ENCODE data around the gene ACOXL. TPM values are rescaled to one million over a fixed set of nuclear protein-coding genes. Genes with fewer than 3 reads are reported as not detected.
A peak's percentile ranks its signal among the peaks of the same experiment; 100 is the strongest.

The ACOXL gene
- total RNA-seq, 4 donors from 2014 or later = 1.2 to 10.6 (median 2.1) TPM

GRCh38 chr2:111123751-111124150, 391.4 kb downstream of the ACOXL start:
- H3K27ac ChIP-seq = no peak overlapping the region
- no peak for DNase-seq
- TF ChIP-seq CTCF (IDR thresholded peaks at IDR 0.05) = no peak
- TF ChIP-seq POLR2A (IDR thresholded peaks at IDR 0.05) = no peak
- H3K9me3 ChIP-seq = no peaks in the 10 kb centered on the region
- peaks cover 44 to 60% of the 10 kb centered on the region in 2 donors for H3K4me1 ChIP-seq
- H3K36me3 ChIP-seq = peaks cover 15 to 19% of the 10 kb centered on the region in 2 donors
- peak overlapping the region in 1 of 3 donors; percentile 76 for H3K4me3 ChIP-seq (replicated peaks in 1 of 3)
- peaks cover 5% of the 10 kb centered on the region for H3K27me3 ChIP-seq
- intact Hi-C loops (cut with DNase I) = no loop called here
- WGBS, 2 donors = 88 to 89% methylated on average over 7 of the region's 7 CpGs

- peaks cover 15 to 19% of the 10 kb centered on the region in 2 donors for H3K36me3 ChIP-seq
Observed at GRCh38 chr2:111126581-111126980, 394.2 kb downstream of the ACOXL start.

GRCh38 chr2:111127351-111127750, 395.0 kb downstream of the ACOXL start:
- Histone ChIP-seq H3K27ac (no peak overlapping the region), H3K4me1 (peaks cover 32 to 47% of the 10 kb centered on the region in 2 donors)

More at GRCh38 chr2:111126581-111126980, 394.2 kb downstream of the ACOXL start:
- Histone ChIP-seq H3K9me3 (no peaks in the 10 kb centered on the region), H3K27me3 (no peaks in the 10 kb centered on the region), H3K4me3 (replicated peaks in 1 of 3) (no peak overlapping the region), H3K27ac (no peak overlapping the region), H3K4me1 (peaks cover 32 to 51% of the 10 kb centered on the region in 2 donors)
- no peak for DNase-seq
- WGBS, 2 donors = 94% methylated on average over 1 of the region's 1 CpG
- intact Hi-C loops (cut with DNase I) = no loop called here
- no peak for TF ChIP-seq CTCF (IDR thresholded peaks at IDR 0.05)
- TF ChIP-seq POLR2A (IDR thresholded peaks at IDR 0.05) = no peak

GRCh38 chr2:111128096-111128495, 395.7 kb downstream of the ACOXL start:
- DNase-seq = no peak
- Histone ChIP-seq H3K36me3 (peaks cover 15 to 19% of the 10 kb centered on the region in 2 donors), H3K9me3 (no peaks in the 10 kb centered on the region), H3K4me1 (peaks cover 39 to 55% of the 10 kb centered on the region in 2 donors), H3K27ac (no peak overlapping the region), H3K4me3 (replicated peaks in 1 of 3) (no peak overlapping the region), H3K27me3 (no peaks in the 10 kb centered on the region)
- TF ChIP-seq CTCF (IDR thresholded peaks at IDR 0.05) = no peak
- no peak for TF ChIP-seq POLR2A (IDR thresholded peaks at IDR 0.05)
- intact Hi-C loops (cut with DNase I) = no loop called here
- WGBS, 2 donors = 89 to 94% methylated on average over 2 of the region's 2 CpGs

More at GRCh38 chr2:111127351-111127750, 395.0 kb downstream of the ACOXL start:
- Histone ChIP-seq H3K36me3 (peaks cover 15 to 19% of the 10 kb centered on the region in 2 donors), H3K27me3 (no peaks in the 10 kb centered on the region), H3K9me3 (no peaks in the 10 kb centered on the region), H3K4me3 (replicated peaks in 1 of 3) (no peak overlapping the region)
- TF ChIP-seq POLR2A (IDR thresholded peaks at IDR 0.05) (no peak), CTCF (IDR thresholded peaks at IDR 0.05) (no peak)
- intact Hi-C loops (cut with DNase I) = no loop called here
- 66 to 70% methylated on average over 4 of the region's 4 CpGs for WGBS, 2 donors
- DNase-seq = no peak

GRCh38 chr2:111133603-111134002, 401.2 kb downstream of the ACOXL start:
- Histone ChIP-seq H3K4me1 (peaks cover 21 to 25% of the 10 kb centered on the region in 2 donors), H3K36me3 (no peaks in the 10 kb centered on the region), H3K27ac (no peak overlapping the region), H3K27me3 (no peaks in the 10 kb centered on the region), H3K9me3 (no peaks in the 10 kb centered on the region), H3K4me3 (replicated peaks in 1 of 3) (no peak overlapping the region)
- no peak for DNase-seq
- intact Hi-C loops (cut with DNase I) = no loop called here
- no peak for TF ChIP-seq CTCF (IDR thresholded peaks at IDR 0.05)
- no peak for TF ChIP-seq POLR2A (IDR thresholded peaks at IDR 0.05)
- WGBS, 2 donors = 82 to 84% methylated on average over 2 of the region's 2 CpGs
